Lower leg skin (tissue), 4 donors: ENCODE results near the gene DNMBP. TPM values are rescaled to one million over a fixed set of nuclear protein-coding genes. Genes with fewer than 3 reads are reported as not detected.
"Not testable (repeated sequence)": the region's sequence is repeated elsewhere in the genome, so short reads cannot be mapped to it uniquely, and the experiment has no call there.

Experiments
- DNase-seq, 2 donors: peaks; one replicate each; pipeline ENCODE4 v3.0.0-alpha.2; 2019; ENCODE audit warnings: low spot score in 2 of 2
- H3K4me3 ChIP-seq: fragments of 200-600 bp; sonication (generic); 2 replicates; pipeline ENCODE4 v1.5.1; 2017; ENCODE audit warnings: mild to moderate bottlenecking, low read depth; ENCODE audit not compliant: poor library complexity, severe bottlenecking
- CTCF ChIP-seq, 3 donors: fragments of 450-650 bp; IDR thresholded peaks; one replicate each; pipeline ENCODE4 v1.5.1; 2016; ENCODE audit warnings: antibody characterized with exemption in 3 of 3, mild to moderate bottlenecking in 3 of 3, moderate library complexity in 2 of 3
- POLR2A ChIP-seq, 2 donors: fragments of 450-650 bp; IDR thresholded peaks; one replicate each; pipeline ENCODE4 v1.6.1; 2016 to 2017; ENCODE audit warnings: antibody characterized with exemption in 2 of 2, mild to moderate bottlenecking in 1 of 2, moderate library complexity in 1 of 2
- WGBS, 2 donors: methylation state at CpG; one replicate each; pipeline ENCODE4 v1.1.5; 2018; 5-methylcytosine and 5-hydroxymethylcytosine counted together
- intact Hi-C: fragments of 100-400 bp; cut with DNase I; formaldehyde crosslinking; loops from one replicate; pipeline ENCODE4 v1.15.0; 2023; ENCODE audit warnings: low total_unique reads
- total RNA-seq, 4 donors: library from RNA; depleted of rRNA; stranded (reverse); fragments of >200 nt; gene quantifications; one replicate each; pipeline ENCODE4 v1.1.0, GENCODE V29; 2016

DNMBP gene
- total RNA-seq, 4 donors from 2014 or later: 39.8 to 78.0 (median 61.9) TPM

GRCh38 chr10:99958806-99959205 lies 50.9 kb downstream of the DNMBP start:
- no peak for DNase-seq
- WGBS, 2 donors: 65 to 70% methylated on average over 6 of the region's 6 CpGs

GRCh38 chr10:99958302-99958701 lies 51.4 kb downstream of the DNMBP start:
- DNase-seq: no peak
- H3K4me3 ChIP-seq: no peak overlapping the region
- WGBS, 2 donors: 53 to 54% methylated on average over 2 of the region's 2 CpGs
- intact Hi-C loops: no loop called here
- no peak for TF ChIP-seq CTCF (IDR thresholded peaks at IDR 0.05)
- TF ChIP-seq POLR2A (IDR thresholded peaks at IDR 0.05): no peak

More at GRCh38 chr10:99958806-99959205, 50.9 kb downstream of the DNMBP start:
- H3K4me3 ChIP-seq: no peak overlapping the region
- TF ChIP-seq POLR2A (IDR thresholded peaks at IDR 0.05) (no peak), CTCF (IDR thresholded peaks at IDR 0.05) (no peak)
- intact Hi-C loops: no loop called here

GRCh38 chr10:99953510-99953909 lies 56.2 kb downstream of the DNMBP start:
- WGBS, 2 donors: 93 to 97% methylated on average over 3 of the region's 3 CpGs
- intact Hi-C loops, DNase-seq, H3K4me3 ChIP-seq: not testable (repeated sequence)

GRCh38 chr10:99952799-99953198 lies 56.9 kb downstream of the DNMBP start:
- intact Hi-C loops: no loop called here
- H3K4me3 ChIP-seq: no peak overlapping the region
- DNase-seq: no peak
- TF ChIP-seq CTCF (IDR thresholded peaks at IDR 0.05): no peak
- TF ChIP-seq POLR2A (IDR thresholded peaks at IDR 0.05): no peak
- 87 to 93% methylated on average over 2 of the region's 2 CpGs for WGBS, 2 donors

- DNase-seq, intact Hi-C loops, H3K4me3 ChIP-seq: not testable (repeated sequence)
- WGBS, 2 donors: 88 to 90% methylated on average over 2 of the region's 2 CpGs
These were observed 63.7 kb downstream of the DNMBP start for GRCh38 chr10:99946051-99946450.

- H3K4me3 ChIP-seq: no peak overlapping the region
- WGBS, 2 donors: 39 to 48% methylated on average over 4 of the region's 4 CpGs
- DNase-seq: peak in 1 of 2 donors; percentile 51
- intact Hi-C loops: no loop called here
- TF ChIP-seq POLR2A (IDR thresholded peaks at IDR 0.05) (no peak), CTCF (IDR thresholded peaks at IDR 0.05) (no peak)
These were observed 64.5 kb downstream of the DNMBP start for GRCh38 chr10:99945263-99945662.

GRCh38 chr10:99944860-99945259 lies 64.9 kb downstream of the DNMBP start:
- no peak for TF ChIP-seq CTCF (IDR thresholded peaks at IDR 0.05)
- H3K4me3 ChIP-seq: no peak overlapping the region
- intact Hi-C loops: no loop called here
- 74 to 76% methylated on average over 2 of the region's 2 CpGs for WGBS, 2 donors
- no peak for DNase-seq
